GM12878 (cell line): ENCODE results near the gene P4HTM. TPM values are rescaled to one million over a fixed set of nuclear protein-coding genes. Genes with fewer than 3 reads are reported as not detected.

Experiments
- ATAC-seq: fragments of 200-7000 bp; cut with Tn5 transposase; 3 replicates; pipeline ENCODE4 v1.9.1; 2020; ENCODE audit warnings: mild to moderate bottlenecking, moderate library complexity
- BruUV-seq: library from RNA; stranded (reverse); fragments of 400-500 nt; replicated peaks from 2 replicates; lab custom pipeline; 2021; lab: Mats Ljungman, UMichigan
- CTCF ChIA-PET: fragments of 300-600 bp; sonication (Branson Sonifier 250); formaldehyde crosslinking; extraction: SDS; loops from one replicate; lab custom pipeline; 2021; ENCODE audit warnings: inconsistent platforms; lab: Yijun Ruan, JAX
- POLR2A ChIA-PET: fragments of 350-600 bp; formaldehyde crosslinking; extraction: SDS; loops from one replicate; lab custom pipeline; 2021; ENCODE audit warnings: inconsistent platforms; lab: Charles Lee
- RAD21 ChIA-PET: fragments of 300-600 bp; sonication (Branson Sonifier 250); formaldehyde crosslinking; loops from one replicate; lab custom pipeline; 2023; ENCODE audit warnings: antibody characterized with exemption; ENCODE audit not compliant: unreplicated experiment; lab: Charles Lee
- SMC1A ChIA-PET: fragments of 300-600 bp; sonication (Branson Sonifier 250); formaldehyde crosslinking; loops from one replicate; lab custom pipeline; 2023; ENCODE audit not compliant: unreplicated experiment, uncharacterized antibody; lab: Charles Lee
- DNase-seq: peaks from one replicate; pipeline ENCODE4 v3.0.0-alpha.2; 2011; ENCODE audit warnings: low read depth, low spot score
- FAIRE-seq: peaks from 3 replicates; lab custom pipeline; 2011; peaks lifted over from hg19 to GRCh38; lab: Jason Lieb, UNC
- H2AFZ ChIP-seq: 2 replicates; pipeline ENCODE4 v1.6.0; 2011; ENCODE audit warnings: low read depth, low read length, control low read depth; ENCODE audit not compliant: control insufficient read depth
- H3K27ac ChIP-seq: 2 replicates; pipeline ENCODE4 v1.5.1; 2011; ENCODE audit warnings: control low read depth; ENCODE audit not compliant: control insufficient read depth, insufficient read depth
- H3K27me3 ChIP-seq, 2 experiments: replicated peaks in 1 of 2; 2 replicates each; pipeline versions ENCODE4 v1.6.0 to v1.6.1; 2011; ENCODE audit warnings: low read length in 1 of 2; ENCODE audit not compliant: control insufficient read depth in 2 of 2, insufficient read depth in 2 of 2
- H3K36me3 ChIP-seq, 2 experiments: 2 replicates each; pipeline ENCODE4 v1.5.1; 2011; ENCODE audit warnings: low read length in 1 of 2; ENCODE audit not compliant: control insufficient read depth in 2 of 2, insufficient read depth in 2 of 2
- H3K4me1 ChIP-seq: 2 replicates; pipeline ENCODE4 v1.6.1; 2011; ENCODE audit warnings: mild to moderate bottlenecking, low read length, moderate library complexity, mixed read lengths; ENCODE audit not compliant: control insufficient read depth, insufficient read depth
- H3K4me2 ChIP-seq: 2 replicates; pipeline ENCODE4 v1.6.0; 2011; ENCODE audit warnings: control low read depth; ENCODE audit not compliant: control insufficient read depth, insufficient read depth
- H3K4me3 ChIP-seq: fragments of 200-600 bp; sonication (generic); 2 replicates; pipeline ENCODE4 v1.5.1; 2016
- H3K79me2 ChIP-seq: 2 replicates; pipeline ENCODE4 v1.6.0; 2011; ENCODE audit warnings: low read length; ENCODE audit not compliant: control insufficient read depth, insufficient read depth
- H3K9ac ChIP-seq: 2 replicates; pipeline ENCODE4 v1.8.0; 2011; ENCODE audit warnings: low read length, control low read depth, mixed read lengths; ENCODE audit not compliant: control insufficient read depth, insufficient read depth
- H3K9me3 ChIP-seq: replicated peaks from 3 replicates; pipeline ENCODE4 v1.5.1; 2011; ENCODE audit warnings: mild to moderate bottlenecking, low read length; ENCODE audit not compliant: control insufficient read depth, insufficient read depth
- H4K20me1 ChIP-seq: 2 replicates; pipeline ENCODE4 v1.6.0; 2011; ENCODE audit not compliant: control insufficient read depth, insufficient read depth
- CBX5 ChIP-seq: sonication (generic); IDR thresholded peaks from 2 replicates; pipeline ENCODE4 v1.6.1; 2016; ENCODE audit warnings: low read depth, moderate library complexity, mild to moderate bottlenecking, inconsistent platforms
- CREM ChIP-seq: IDR thresholded peaks from 2 replicates; pipeline ENCODE4 v1.6.1; 2014; ENCODE audit warnings: antibody characterized with exemption, low read depth
- FOXM1 ChIP-seq: IDR thresholded peaks from 2 replicates; pipeline ENCODE4 v1.6.1; 2012; ENCODE audit warnings: low read depth, mild to moderate bottlenecking, inconsistent platforms, low read length, moderate library complexity
- HDGF ChIP-seq: fragments of 450-650 bp; IDR thresholded peaks from 2 replicates; pipeline ENCODE4 v1.6.1; 2016; ENCODE audit warnings: antibody characterized with exemption
- PML ChIP-seq: IDR thresholded peaks from 2 replicates; pipeline ENCODE4 v1.6.1; 2012; ENCODE audit warnings: low read length, inconsistent platforms
- STAT3 ChIP-seq: IDR thresholded peaks from 2 replicates; pipeline ENCODE4 v1.6.1; 2011; ENCODE audit warnings: low read depth, low read length, improper control_type of control experiment
- ZBED1 ChIP-seq: IDR thresholded peaks from 2 replicates; pipeline ENCODE4 v1.6.1; 2016; ENCODE audit warnings: borderline replicate concordance
- in situ Hi-C: fragments of 300-500 bp; cut with MboI; formaldehyde crosslinking; loops from 9 replicates; pipeline ENCODE4 v1.14.3; 2018; ENCODE audit warnings: mixed read lengths
- intact Hi-C: fragments of 100-400 bp; cut with micrococcal nuclease; formaldehyde crosslinking; loops from one replicate; pipeline ENCODE4 v1.14.2; 2022; ENCODE audit not compliant: unreplicated experiment
- polyA plus RNA-seq, 11 experiments: library from polyadenylated mRNA; depleted of rRNA in 4 of 11; unstranded in 6 of 11; stranded (reverse) in 5 of 11; fragments of >200 nt; fragmentation: Nextera tagmentation in 4 of 11; fragmentation: Illumina TruSeq in 1 of 11; extraction: Ambion mirVana in 4 of 11; extraction: Trizol in 1 of 11; gene quantifications; 1 replicate in 1 of 11; 2 replicates in 10 of 11; pipeline versions ENCODE4 v1.2.1 to v1.2.3, GENCODE V29; 2011 to 2016; ENCODE audit warnings: inconsistent platforms in 2 of 11, missing spikeins in 2 of 11, low read depth in 1 of 11
- total RNA-seq, 4 experiments: library from RNA; depleted of rRNA in 3 of 4; stranded (reverse); fragments of >200 nt in 3 of 4; fragmentation: Illumina TruSeq in 1 of 4; extraction: Trizol in 1 of 4; gene quantifications; 2 replicates each; pipeline versions ENCODE4 v1.2.1 to v1.2.3, GENCODE V29; 2013 to 2021
- TF ChIP-seq, protein P1 (sequence below): fragments of 450-650 bp; IDR thresholded peaks from 2 replicates; pipeline ENCODE4 v1.6.1; 2017; ENCODE audit warnings: mild to moderate bottlenecking, moderate library complexity

P4HTM gene
- total and polyA plus RNA-seq, 10 of the 15 experiments (the other 5 are each of a cell fraction or from before 2014, with no cell fraction given) = 0.76 to 28.8 (median 22.9) TPM

GRCh38 chr3:48980295-48980694 lies 9.7 kb upstream of the P4HTM start (continued):
- TF ChIP-seq, protein P1, sequence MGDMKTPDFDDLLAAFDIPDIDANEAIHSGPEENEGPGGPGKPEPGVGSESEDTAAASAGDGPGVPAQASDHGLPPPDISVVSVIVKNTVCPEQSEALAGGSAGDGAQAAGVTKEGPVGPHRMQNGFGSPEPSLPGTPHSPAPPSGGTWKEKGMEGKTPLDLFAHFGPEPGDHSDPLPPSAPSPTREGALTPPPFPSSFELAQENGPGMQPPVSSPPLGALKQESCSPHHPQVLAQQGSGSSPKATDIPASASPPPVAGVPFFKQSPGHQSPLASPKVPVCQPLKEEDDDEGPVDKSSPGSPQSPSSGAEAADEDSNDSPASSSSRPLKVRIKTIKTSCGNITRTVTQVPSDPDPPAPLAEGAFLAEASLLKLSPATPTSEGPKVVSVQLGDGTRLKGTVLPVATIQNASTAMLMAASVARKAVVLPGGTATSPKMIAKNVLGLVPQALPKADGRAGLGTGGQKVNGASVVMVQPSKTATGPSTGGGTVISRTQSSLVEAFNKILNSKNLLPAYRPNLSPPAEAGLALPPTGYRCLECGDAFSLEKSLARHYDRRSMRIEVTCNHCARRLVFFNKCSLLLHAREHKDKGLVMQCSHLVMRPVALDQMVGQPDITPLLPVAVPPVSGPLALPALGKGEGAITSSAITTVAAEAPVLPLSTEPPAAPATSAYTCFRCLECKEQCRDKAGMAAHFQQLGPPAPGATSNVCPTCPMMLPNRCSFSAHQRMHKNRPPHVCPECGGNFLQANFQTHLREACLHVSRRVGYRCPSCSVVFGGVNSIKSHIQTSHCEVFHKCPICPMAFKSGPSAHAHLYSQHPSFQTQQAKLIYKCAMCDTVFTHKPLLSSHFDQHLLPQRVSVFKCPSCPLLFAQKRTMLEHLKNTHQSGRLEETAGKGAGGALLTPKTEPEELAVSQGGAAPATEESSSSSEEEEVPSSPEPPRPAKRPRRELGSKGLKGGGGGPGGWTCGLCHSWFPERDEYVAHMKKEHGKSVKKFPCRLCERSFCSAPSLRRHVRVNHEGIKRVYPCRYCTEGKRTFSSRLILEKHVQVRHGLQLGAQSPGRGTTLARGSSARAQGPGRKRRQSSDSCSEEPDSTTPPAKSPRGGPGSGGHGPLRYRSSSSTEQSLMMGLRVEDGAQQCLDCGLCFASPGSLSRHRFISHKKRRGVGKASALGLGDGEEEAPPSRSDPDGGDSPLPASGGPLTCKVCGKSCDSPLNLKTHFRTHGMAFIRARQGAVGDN = no peak

DNA sequence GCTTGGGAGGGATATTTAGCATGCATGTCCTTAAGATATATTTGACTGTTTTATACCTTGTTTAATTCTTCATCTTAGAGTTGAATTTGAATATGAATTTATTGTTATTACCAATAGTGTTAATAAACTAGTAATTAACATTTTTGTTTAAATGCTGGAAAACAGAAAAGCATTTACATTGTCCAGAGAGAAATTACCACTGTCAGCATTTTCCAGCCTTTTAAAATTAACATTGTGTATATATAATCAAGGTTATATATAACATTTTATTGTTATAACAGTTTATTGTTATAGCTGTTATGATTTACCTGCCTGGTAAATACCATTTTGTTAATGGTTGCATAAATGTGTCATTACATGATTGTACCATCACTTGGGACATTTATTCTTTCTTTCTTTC lies 8.0 kb upstream of the P4HTM start:
- Histone ChIP-seq H3K36me3 (peaks cover 28 to 29% of the 10 kb centered on the region in 2 experiments), H3K79me2 (no peaks in the 10 kb centered on the region), H3K27me3 (no peaks in the 10 kb centered on the region), H2AFZ (no peak overlapping the region), H4K20me1 (no peaks in the 10 kb centered on the region), H3K4me1 (no peaks in the 10 kb centered on the region)
- RAD21 ChIA-PET = no interaction called here
- intact Hi-C loops = no loop called here
- CTCF ChIA-PET = no interaction called here
- no TSS peak for BruUV-seq
- ATAC-seq = no peak
- TF ChIP-seq PML (no peak), CBX5 (no peak), ZBED1 (no peak), STAT3 (no peak), CREM (no peak), FOXM1 (no peak), HDGF (no peak)
- TF ChIP-seq, all 136 proteins: peak for 0
- SMC1A ChIA-PET = no interaction called here
- POLR2A ChIA-PET = no interaction called here
- DNase-seq (no peak), FAIRE-seq (no peak)
- Histone ChIP-seq H3K9ac (no peak overlapping the region), H3K9me3 (no peaks in the 10 kb centered on the region), H3K4me2 (no peak overlapping the region), H3K4me3 (no peak overlapping the region), H3K27ac (no peak overlapping the region)
- in situ Hi-C loops = no loop called here
